ENCODE measurements around the gene DAO. TPM values are rescaled to one million over a fixed set of nuclear protein-coding genes. Genes with fewer than 3 reads are reported as not detected.

Gene DAO
- total RNA-seq, 1 donor from 2014 or later, result not detected

- DNase-seq (ENCODE audit: low read depth in 2 of 2), result no peak
These were observed 39.2 kb downstream of the DAO start for GRCh38 chr12:108918960-108919642.

GRCh38 chr12:108921946-108922345, 42.1 kb downstream of the DAO start:
- no peak for DNase-seq (ENCODE audit: low read depth in 2 of 2)

- no peak for DNase-seq (ENCODE audit: low read depth in 2 of 2)
These were observed 43.0 kb downstream of the DAO start for GRCh38 chr12:108922918-108923317.

GRCh38 chr12:108928695-108929094, 48.8 kb downstream of the DAO start:
- no peak for DNase-seq (ENCODE audit: low read depth in 2 of 2)

- peak; percentile 82 to 84 for DNase-seq (ENCODE audit: low read depth in 2 of 2)
These were observed 50.3 kb downstream of the DAO start for GRCh38 chr12:108930155-108930554.

- no peak for DNase-seq (ENCODE audit: low read depth in 2 of 2)
These were observed 50.9 kb downstream of the DAO start for GRCh38 chr12:108930756-108931155.

- DNase-seq (ENCODE audit: low read depth in 2 of 2), result no peak
These were observed 54.1 kb downstream of the DAO start for GRCh38 chr12:108933949-108934348.

GRCh38 chr12:108935159-108935763, 55.4 kb downstream of the DAO start:
- DNase-seq (ENCODE audit: low read depth in 2 of 2), result no peak

- no peak for DNase-seq (ENCODE audit: low read depth in 2 of 2)
These were observed 58.5 kb downstream of the DAO start for GRCh38 chr12:108938247-108938924.

- DNase-seq (ENCODE audit: low read depth in 2 of 2), result peak in 1 of 2 donors; percentile 29
These were observed 59.7 kb downstream of the DAO start for GRCh38 chr12:108939594-108939993.

GRCh38 chr12:108940138-108940537, 60.2 kb downstream of the DAO start:
- no peak for DNase-seq (ENCODE audit: low read depth in 2 of 2)

- DNase-seq (ENCODE audit: low read depth in 2 of 2), result no peak
These were observed 67.2 kb downstream of the DAO start for GRCh38 chr12:108947097-108947496.

GRCh38 chr12:108948367-108948766, 68.5 kb downstream of the DAO start:
- no peak for DNase-seq (ENCODE audit: low read depth in 2 of 2)

- no peak for DNase-seq (ENCODE audit: low read depth in 2 of 2)
These were observed 70.1 kb downstream of the DAO start for GRCh38 chr12:108949976-108950375.

Other genes starting within 250 kb of the DAO start
- 0.13 and 0.26 TPM in 2 replicates for gene SELPLG, start 246.2 kb upstream of the DAO start, total RNA-seq
- 190 and 213 TPM in 2 replicates for gene CORO1C, start 148.6 kb upstream of the DAO start, total RNA-seq
- 14.2 and 23.1 TPM in 2 replicates for gene SSH1, start 22.5 kb upstream of the DAO start, total RNA-seq
- gene SVOP, start 141.0 kb downstream of the DAO start, total RNA-seq, result not detected in 2 replicates
- gene USP30, start 172.5 kb downstream of the DAO start, total RNA-seq, result 5.4 and 6.7 TPM in 2 replicates
- gene ALKBH2, start 213.4 kb downstream of the DAO start, total RNA-seq, result 4.3 and 5.5 TPM in 2 replicates
- gene UNG, start 217.5 kb downstream of the DAO start, total RNA-seq, result 21.8 and 24.7 TPM in 2 replicates
- gene ACACB, start 236.5 kb downstream of the DAO start, total RNA-seq, result 1.7 and 6.8 TPM in 2 replicates